Esophagus (tissue), 2 donors: ENCODE data around the gene ABCA13. TPM values are rescaled to one million over a fixed set of nuclear protein-coding genes. Genes with fewer than 3 reads are reported as not detected.

ENCODE experiments used
- H3K27ac ChIP-seq, 2 donors: one replicate each; pipeline ENCODE4 v1.5.1; 2013; ENCODE audit warnings: low read depth in 2 of 2, mild to moderate bottlenecking in 2 of 2, inconsistent platforms in 1 of 2, low read length in 1 of 2, moderate library complexity in 1 of 2
- H3K27me3 ChIP-seq, 2 donors: one replicate each; pipeline ENCODE4 v1.6.1; 2013; ENCODE audit warnings: low read length in 2 of 2, control low read depth in 1 of 2, mild to moderate bottlenecking in 1 of 2; ENCODE audit not compliant: insufficient read depth in 2 of 2, control insufficient read depth in 1 of 2
- H3K36me3 ChIP-seq, 2 donors: one replicate each; pipeline ENCODE4 v1.6.1; 2013; ENCODE audit warnings: low read length in 1 of 2; ENCODE audit not compliant: control insufficient read depth in 2 of 2, insufficient read depth in 2 of 2
- H3K4me1 ChIP-seq, 2 donors: one replicate each; pipeline ENCODE4 v1.6.1; 2013; ENCODE audit warnings: low read length in 1 of 2; ENCODE audit not compliant: control insufficient read depth in 2 of 2, insufficient read depth in 2 of 2
- H3K4me3 ChIP-seq, 2 donors: one replicate each; pipeline ENCODE4 v1.5.1; 2013; ENCODE audit warnings: low read length in 2 of 2, mild to moderate bottlenecking in 2 of 2, low read depth in 1 of 2, moderate library complexity in 1 of 2
- H3K9me3 ChIP-seq, 2 donors: one replicate each; pipeline ENCODE4 v1.6.1; 2013; ENCODE audit warnings: mild to moderate bottlenecking in 2 of 2, low read depth in 1 of 2, low read length in 1 of 2, moderate library complexity in 1 of 2; ENCODE audit not compliant: control insufficient read depth in 2 of 2, insufficient read depth in 1 of 2
- WGBS, 2 donors: extraction: QIAGEN DNeasy Blood & Tissue Kit; methylation state at CpG; one replicate each; pipeline ENCODE4 v1.1.7; 2013; 5-methylcytosine and 5-hydroxymethylcytosine counted together
- polyA plus RNA-seq, 2 donors: library from polyadenylated mRNA; stranded (reverse); fragments of 200-250 nt; gene quantifications; one replicate each; pipeline ENCODE4 v1.2.3, GENCODE V29; 2013
- donor health status: healthy with polysubstance abuse.
- donor health status: Bipolar disorder and iron deficiency.

The ABCA13 gene
- polyA plus RNA-seq, 2 donors: 0.49 to 1.6 TPM

DNA sequence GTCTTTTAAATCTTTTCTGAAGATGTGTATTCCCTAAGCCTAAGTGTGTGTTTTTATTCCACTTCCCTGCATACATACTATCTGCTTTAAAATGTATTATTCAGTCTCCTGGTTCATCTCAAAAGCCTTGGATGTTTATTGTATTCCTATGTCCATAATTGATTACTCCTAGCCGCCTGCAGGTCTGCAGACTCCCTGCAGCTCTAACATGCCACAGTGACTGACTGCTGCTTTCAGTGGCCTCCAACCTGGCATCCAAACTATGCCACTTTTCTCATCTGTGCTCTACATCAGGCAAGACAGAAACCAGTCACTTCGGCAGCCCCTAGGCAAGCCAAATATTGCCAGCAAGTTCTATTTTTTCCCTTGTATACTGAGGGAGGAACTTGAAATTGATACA lies 81.7 kb downstream of the ABCA13 start:
- no peaks in the 10 kb centered on the region for H3K27me3 ChIP-seq
- H3K4me1 ChIP-seq: no peaks in the 10 kb centered on the region
- no peaks in the 10 kb centered on the region for H3K9me3 ChIP-seq
- no peaks in the 10 kb centered on the region for H3K36me3 ChIP-seq
- no peak overlapping the region for H3K27ac ChIP-seq
- WGBS, 2 donors: 58 to 73% methylated on average over 2 of the region's 2 CpGs
- no peak overlapping the region for H3K4me3 ChIP-seq

DNA sequence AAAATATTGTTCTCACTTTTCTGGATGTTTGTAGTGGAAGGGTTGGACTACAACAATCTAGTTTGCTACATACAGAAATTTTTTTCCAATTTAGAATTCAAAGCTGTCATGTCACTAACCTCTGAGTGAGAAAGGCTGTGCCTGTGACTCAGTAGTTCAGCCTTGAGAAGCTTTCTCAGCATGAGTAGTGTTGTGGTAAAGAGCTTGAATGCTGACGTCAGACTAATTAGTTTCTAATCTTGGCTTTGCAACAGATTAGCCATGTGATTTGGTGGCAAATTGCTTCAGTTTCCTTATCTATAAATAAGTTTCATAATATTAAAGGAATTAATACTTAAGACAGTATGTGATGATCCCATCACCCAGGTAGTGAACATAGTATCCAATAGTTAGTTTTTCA lies 83.8 kb downstream of the ABCA13 start:
- H3K27me3 ChIP-seq: no peaks in the 10 kb centered on the region
- H3K4me1 ChIP-seq: no peaks in the 10 kb centered on the region
- no peak overlapping the region for H3K4me3 ChIP-seq
- 29 to 31% methylated on average over 1 of the region's 1 CpG for WGBS, 2 donors
- H3K36me3 ChIP-seq: no peaks in the 10 kb centered on the region
- H3K9me3 ChIP-seq: no peaks in the 10 kb centered on the region
- no peak overlapping the region for H3K27ac ChIP-seq

- WGBS, 2 donors: 81 to 93% methylated on average over 4 of the region's 4 CpGs
- no peak overlapping the region for H3K4me3 ChIP-seq
- no peak overlapping the region for H3K27ac ChIP-seq
- H3K4me1 ChIP-seq: no peaks in the 10 kb centered on the region
- H3K27me3 ChIP-seq: no peaks in the 10 kb centered on the region
- H3K36me3 ChIP-seq: no peaks in the 10 kb centered on the region
- no peaks in the 10 kb centered on the region for H3K9me3 ChIP-seq
These were observed 88.4 kb downstream of the ABCA13 start for GRCh38 chr7:48259463-48260280.

- 83% methylated on average over 2 of the region's 2 CpGs for WGBS, 2 donors
- Histone ChIP-seq H3K9me3 (no peaks in the 10 kb centered on the region), H3K27me3 (no peaks in the 10 kb centered on the region), H3K36me3 (no peaks in the 10 kb centered on the region), H3K4me1 (no peaks in the 10 kb centered on the region), H3K27ac (no peak overlapping the region), H3K4me3 (no peak overlapping the region)
These were observed 90.4 kb downstream of the ABCA13 start for GRCh38 chr7:48261696-48262095.

- H3K9me3 ChIP-seq: no peaks in the 10 kb centered on the region
- no peak overlapping the region for H3K27ac ChIP-seq
- no peaks in the 10 kb centered on the region for H3K4me1 ChIP-seq
- no peaks in the 10 kb centered on the region for H3K27me3 ChIP-seq
- H3K36me3 ChIP-seq: no peaks in the 10 kb centered on the region
- WGBS, 2 donors: 74 to 79% methylated on average over 1 of the region's 1 CpG
- no peak overlapping the region for H3K4me3 ChIP-seq
These were observed 91.5 kb downstream of the ABCA13 start for GRCh38 chr7:48262606-48263310.

DNA sequence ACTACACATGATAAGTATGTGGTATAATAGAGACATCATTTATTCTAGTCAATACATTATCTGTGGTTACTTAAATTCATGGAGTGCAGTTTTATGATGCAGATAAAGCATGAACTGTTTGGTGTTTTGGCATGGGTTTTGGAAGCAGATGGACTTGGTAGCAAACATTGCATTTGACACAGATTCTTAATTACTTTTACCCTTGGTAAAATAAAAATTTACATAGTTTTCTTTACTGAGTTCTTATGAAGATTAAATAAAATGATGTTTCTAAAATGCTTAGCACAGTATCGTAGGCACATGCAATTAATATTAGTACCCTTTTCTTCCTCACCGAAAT lies 92.0 kb downstream of the ABCA13 start:
- no peaks in the 10 kb centered on the region for H3K36me3 ChIP-seq
- H3K9me3 ChIP-seq: no peaks in the 10 kb centered on the region
- no peak overlapping the region for H3K27ac ChIP-seq
- H3K4me3 ChIP-seq: no peak overlapping the region
- 90 to 95% methylated on average over 2 of the region's 2 CpGs for WGBS, 2 donors
- H3K27me3 ChIP-seq: no peaks in the 10 kb centered on the region
- no peaks in the 10 kb centered on the region for H3K4me1 ChIP-seq

DNA sequence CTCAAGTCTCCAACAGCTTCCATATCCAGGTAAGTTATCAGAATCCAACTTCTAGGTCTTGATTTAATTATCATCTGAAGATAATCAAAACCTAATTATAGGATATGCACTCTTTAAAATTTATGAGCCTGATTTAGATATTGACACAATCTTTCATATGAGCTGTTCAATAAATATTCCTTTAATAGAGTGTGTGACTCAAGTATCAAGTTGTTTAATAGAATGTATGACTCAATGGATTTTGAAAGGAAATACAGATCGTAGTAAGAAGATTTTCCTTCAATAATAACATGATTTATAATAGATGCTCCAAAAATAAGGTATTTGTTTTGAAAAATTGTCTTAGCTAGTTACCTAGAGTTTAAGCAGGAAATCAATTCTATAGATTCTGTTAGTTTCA lies 97.8 kb downstream of the ABCA13 start:
- no peak overlapping the region for H3K4me3 ChIP-seq
- no peak overlapping the region for H3K27ac ChIP-seq
- no peaks in the 10 kb centered on the region for H3K4me1 ChIP-seq
- WGBS, 2 donors: 39 to 51% methylated on average over 1 of the region's 1 CpG
- no peaks in the 10 kb centered on the region for H3K36me3 ChIP-seq
- no peaks in the 10 kb centered on the region for H3K9me3 ChIP-seq
- no peaks in the 10 kb centered on the region for H3K27me3 ChIP-seq

DNA sequence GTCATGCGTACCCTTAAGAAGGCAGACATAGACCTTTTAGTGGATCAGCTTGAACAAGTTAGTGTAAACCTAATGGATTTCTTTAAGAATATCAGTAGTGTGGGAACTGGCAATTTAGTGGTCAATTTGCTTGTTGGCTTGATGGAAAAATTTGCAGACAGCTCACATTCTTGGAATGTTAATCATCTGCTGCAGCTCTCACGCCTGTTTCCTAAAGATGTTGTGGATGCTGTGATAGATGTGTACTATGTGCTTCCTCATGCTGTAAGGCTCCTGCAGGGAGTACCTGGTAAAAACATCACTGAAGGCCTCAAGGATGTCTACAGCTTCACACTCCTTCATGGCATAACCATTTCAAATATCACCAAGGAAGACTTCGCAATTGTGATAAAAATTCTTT lies 103.4 kb downstream of the ABCA13 start:
- 68 to 77% methylated on average over 3 of the region's 3 CpGs for WGBS, 2 donors
- no peaks in the 10 kb centered on the region for H3K36me3 ChIP-seq
- H3K9me3 ChIP-seq: no peaks in the 10 kb centered on the region
- no peak overlapping the region for H3K27ac ChIP-seq
- H3K4me1 ChIP-seq: no peaks in the 10 kb centered on the region
- H3K27me3 ChIP-seq: no peaks in the 10 kb centered on the region
- H3K4me3 ChIP-seq: no peak overlapping the region

DNA sequence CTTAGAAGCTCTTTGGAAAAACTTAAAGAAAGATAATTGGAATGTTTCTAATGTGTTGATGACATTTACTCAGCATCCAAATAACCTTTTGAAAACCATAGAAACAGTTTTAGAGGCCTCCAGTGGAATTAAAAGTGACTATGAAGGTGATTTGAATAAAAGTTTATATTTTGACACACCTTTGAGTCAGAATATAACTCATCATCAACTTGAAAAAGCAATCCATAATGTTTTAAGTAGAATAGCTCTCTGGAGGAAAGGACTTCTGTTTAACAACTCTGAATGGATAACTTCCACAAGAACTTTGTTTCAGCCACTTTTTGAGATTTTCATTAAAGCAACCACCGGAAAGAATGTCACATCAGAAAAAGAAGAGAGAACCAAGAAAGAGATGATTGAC lies 108.2 kb downstream of the ABCA13 start:
- WGBS, 2 donors: 60 to 63% methylated on average over 1 of the region's 1 CpG
- no peaks in the 10 kb centered on the region for H3K27me3 ChIP-seq
- peaks cover 0 to 2% of the 10 kb centered on the region in 2 donors for H3K4me1 ChIP-seq
- no peaks in the 10 kb centered on the region for H3K36me3 ChIP-seq
- no peak overlapping the region for H3K4me3 ChIP-seq
- H3K27ac ChIP-seq: no peak overlapping the region
- H3K9me3 ChIP-seq: no peaks in the 10 kb centered on the region

GRCh38 chr7:48280100-48280499 lies 108.8 kb downstream of the ABCA13 start:
- Histone ChIP-seq H3K4me1 (peaks cover 0 to 2% of the 10 kb centered on the region in 2 donors), H3K36me3 (no peaks in the 10 kb centered on the region), H3K9me3 (no peaks in the 10 kb centered on the region), H3K27ac (no peak overlapping the region), H3K4me3 (no peak overlapping the region), H3K27me3 (no peaks in the 10 kb centered on the region)
- 19 to 34% methylated on average over 2 of the region's 2 CpGs for WGBS, 2 donors
